HG02943 (cell line): ENCODE measurements around the gene IL2RA.
A peak's percentile ranks its signal among the peaks of the same experiment; 100 is the strongest.

Experiments used
- ATAC-seq: cut with Tn5 transposase; IDR thresholded peaks from one replicate; pipeline ENCODE4 v1.9.1; 2021; ENCODE audit warnings: mild to moderate bottlenecking, low read depth, moderate library complexity; ENCODE audit not compliant: unreplicated experiment

IL2RA gene

GRCh38 chr10:6061056-6061455 lies 1.1 kb downstream of the IL2RA start:
- ATAC-seq: no peak

- ATAC-seq: no peak
Measured at GRCh38 chr10:6059506-6059905, 2.7 kb downstream of the IL2RA start.

- no peak for ATAC-seq
Measured at GRCh38 chr10:6058682-6059475, 3.3 kb downstream of the IL2RA start.

GRCh38 chr10:6056411-6057135 lies 5.6 kb downstream of the IL2RA start:
- no peak for ATAC-seq

GRCh38 chr10:6055929-6056328 lies 6.2 kb downstream of the IL2RA start:
- no peak for ATAC-seq

GRCh38 chr10:6054884-6055283 lies 7.3 kb downstream of the IL2RA start:
- no peak for ATAC-seq

- no peak for ATAC-seq
Measured at GRCh38 chr10:6053816-6054631, 8.1 kb downstream of the IL2RA start.

GRCh38 chr10:6053303-6053702 lies 8.9 kb downstream of the IL2RA start:
- ATAC-seq: no peak

- ATAC-seq: no peak
Measured at GRCh38 chr10:6052247-6053221, 9.6 kb downstream of the IL2RA start.

- ATAC-seq: peak; percentile 70
Measured at GRCh38 chr10:6050801-6051445, 11.2 kb downstream of the IL2RA start.

- no peak for ATAC-seq
Measured at GRCh38 chr10:6049031-6049400, 13.2 kb downstream of the IL2RA start.

- ATAC-seq: no peak
Measured at GRCh38 chr10:6048281-6049030, 13.7 kb downstream of the IL2RA start.

- ATAC-seq: no peak
Measured at GRCh38 chr10:6047847-6048246, 14.3 kb downstream of the IL2RA start.

- no peak for ATAC-seq
Measured at GRCh38 chr10:6046773-6047611, 15.2 kb downstream of the IL2RA start.

- no peak for ATAC-seq
Measured at GRCh38 chr10:6045878-6046772, 16.0 kb downstream of the IL2RA start.

GRCh38 chr10:6045314-6045848 lies 16.8 kb downstream of the IL2RA start:
- ATAC-seq: no peak
